Bladder microvascular endothelial cell (primary cell): ENCODE data around the gene PSMD4. TPM values are rescaled to one million over a fixed set of nuclear protein-coding genes. Genes with fewer than 3 reads are reported as not detected.

Source experiments
- total RNA-seq: library from RNA; depleted of rRNA; stranded (reverse); fragments of >200 nt; gene quantifications from 2 replicates; pipeline ENCODE4 v1.2.3, GENCODE V29; 2014

Gene PSMD4
- 220 and 235 TPM in 2 replicates for total RNA-seq

GRCh38 chr1:151254217-151255213, at the start of gene PSMD4:
PSMD4 (plus strand) TSS chr1:151254734; CDS start chr1:151254783, 49 bp downstream.

GRCh38 chr1:151281969-151282882, 27.7 kb downstream of the PSMD4 start, which contains the start of gene ZNF687:
ZNF687 (plus strand) TSS chr1:151282299; CDS start chr1:151286292, 3,993 bp downstream.

Other genes starting within 250 kb of the PSMD4 start
- 7.9 and 12.6 TPM in 2 replicates for gene MINDY1, start 247.8 kb upstream of the PSMD4 start, total RNA-seq
- 5.0 and 5.7 TPM in 2 replicates for gene PRUNE1, start 246.3 kb upstream of the PSMD4 start, total RNA-seq
- under 0.01 and 0.57 TPM in 2 replicates for gene BNIPL, start 218.1 kb upstream of the PSMD4 start, total RNA-seq
- gene C1orf56, start 207.0 kb upstream of the PSMD4 start, total RNA-seq = 0.63 and 1.5 TPM in 2 replicates
- gene CDC42SE1, start 195.1 kb upstream of the PSMD4 start, total RNA-seq = 49.4 and 59.4 TPM in 2 replicates
- 1.1 and 2.0 TPM in 2 replicates for gene MLLT11, start 194.3 kb upstream of the PSMD4 start, total RNA-seq
- 3.2 and 10.3 TPM in 2 replicates for gene GABPB2, start 184.0 kb upstream of the PSMD4 start, total RNA-seq
- gene SEMA6C, start 108.1 kb upstream of the PSMD4 start, total RNA-seq = 9.1 and 15.6 TPM in 2 replicates
- 0.16 TPM in 1 of 2 replicates, not detected in the other for gene TNFAIP8L2, start 98.1 kb upstream of the PSMD4 start, total RNA-seq
- gene LYSMD1, start 88.8 kb upstream of the PSMD4 start, total RNA-seq = 2.8 and 5.3 TPM in 2 replicates
- gene SCNM1, start 88.6 kb upstream of the PSMD4 start, total RNA-seq = 23.8 and 24.4 TPM in 2 replicates
- 0.49 TPM in 1 of 2 replicates, not detected in the other for gene TMOD4, start 78.8 kb upstream of the PSMD4 start, total RNA-seq
- 51.0 and 52.4 TPM in 2 replicates for gene VPS72, start 64.5 kb upstream of the PSMD4 start, total RNA-seq
- 26.7 and 61.7 TPM in 2 replicates for gene PIP5K1A, start 56.2 kb upstream of the PSMD4 start, total RNA-seq
- 5.3 and 10.6 TPM in 2 replicates for gene ZNF687, start 27.6 kb downstream of the PSMD4 start, total RNA-seq
- 20.2 and 54.2 TPM in 2 replicates for gene PI4KB, start 72.7 kb downstream of the PSMD4 start, total RNA-seq
- 43.5 and 66.4 TPM in 2 replicates for gene RFX5, start 92.5 kb downstream of the PSMD4 start, total RNA-seq
- 2.4 and 3.7 TPM in 2 replicates for gene SELENBP1, start 118.0 kb downstream of the PSMD4 start, total RNA-seq
- 329 and 414 TPM in 2 replicates for gene PSMB4, start 144.8 kb downstream of the PSMD4 start, total RNA-seq
- gene POGZ, start 204.8 kb downstream of the PSMD4 start, total RNA-seq = 9.4 and 38.6 TPM in 2 replicates